Astrocyte (in vitro differentiated cells and primary cell): ENCODE measurements around the gene GHRL. TPM values are rescaled to one million over a fixed set of nuclear protein-coding genes. Genes with fewer than 3 reads are reported as not detected.

Source experiments
- DNase-seq: peaks from one replicate; pipeline ENCODE4 v3.0.0-alpha.2; 2010; ENCODE audit warnings: low read depth
- FAIRE-seq: peaks from 2 replicates; lab custom pipeline; 2011; peaks lifted over from hg19 to GRCh38; lab: Jason Lieb, UNC
- H2AFZ ChIP-seq: 2 replicates; pipeline ENCODE4 v1.6.0; 2012; ENCODE audit warnings: low read depth, low read length, inconsistent platforms
- H3K27ac ChIP-seq: 2 replicates; pipeline ENCODE4 v1.5.1; 2011; ENCODE audit warnings: low read depth, low read length, inconsistent platforms
- H3K27me3 ChIP-seq: 2 replicates; pipeline ENCODE4 v1.6.0; 2011; ENCODE audit warnings: low read length, inconsistent platforms; ENCODE audit not compliant: insufficient read depth
- H3K36me3 ChIP-seq: 2 replicates; pipeline ENCODE4 v1.5.1; 2011; ENCODE audit warnings: low read length, inconsistent platforms; ENCODE audit not compliant: insufficient read depth
- H3K4me1 ChIP-seq: 2 replicates; pipeline ENCODE4 v1.5.1; 2011; ENCODE audit warnings: low read length, inconsistent platforms; ENCODE audit not compliant: insufficient read depth
- H3K4me2 ChIP-seq: 2 replicates; pipeline ENCODE4 v1.6.0; 2012; ENCODE audit warnings: low read length, inconsistent platforms
- H3K4me3 ChIP-seq: 2 replicates; pipeline ENCODE4 v1.5.1; 2011; ENCODE audit warnings: low read depth, mild to moderate bottlenecking, low read length, inconsistent platforms; ENCODE audit not compliant: insufficient read depth
- H3K79me2 ChIP-seq: 2 replicates; pipeline ENCODE4 v1.6.0; 2012; ENCODE audit warnings: mild to moderate bottlenecking, low read length, inconsistent platforms; ENCODE audit not compliant: insufficient read depth
- H3K9ac ChIP-seq: 2 replicates; pipeline ENCODE4 v1.6.0; 2012; ENCODE audit warnings: mild to moderate bottlenecking, low read length, inconsistent platforms
- H3K9me3 ChIP-seq: 2 replicates; pipeline ENCODE4 v1.5.1; 2012; ENCODE audit warnings: low read depth, mild to moderate bottlenecking, low read length, inconsistent platforms; ENCODE audit not compliant: insufficient read depth
- H4K20me1 ChIP-seq: 2 replicates; pipeline ENCODE4 v1.6.0; 2012; ENCODE audit warnings: low read length, inconsistent platforms; ENCODE audit not compliant: insufficient read depth
- H3K27ac Mint-ChIP-seq: one replicate; pipeline ENCODE4 v1.8.0; 2021; ENCODE audit warnings: mild to moderate bottlenecking, mixed read lengths; ENCODE audit not compliant: unreplicated experiment
- H3K27me3 Mint-ChIP-seq: one replicate; pipeline ENCODE4 v1.8.0; 2021; ENCODE audit warnings: low read depth, mixed read lengths; ENCODE audit not compliant: unreplicated experiment
- H3K36me3 Mint-ChIP-seq: one replicate; pipeline ENCODE4 v1.8.0; 2021; ENCODE audit warnings: low read depth, mixed read lengths; ENCODE audit not compliant: unreplicated experiment
- H3K4me1 Mint-ChIP-seq: one replicate; pipeline ENCODE4 v1.8.0; 2021; ENCODE audit warnings: low read depth, mixed read lengths; ENCODE audit not compliant: unreplicated experiment
- H3K4me3 Mint-ChIP-seq: one replicate; pipeline ENCODE4 v1.8.0; 2021; ENCODE audit warnings: mild to moderate bottlenecking, moderate library complexity, mixed read lengths; ENCODE audit not compliant: unreplicated experiment
- H3K9me3 Mint-ChIP-seq: one replicate; pipeline ENCODE4 v1.8.0; 2021; ENCODE audit warnings: mild to moderate bottlenecking, mixed read lengths; ENCODE audit not compliant: unreplicated experiment
- CTCF ChIP-seq: IDR thresholded peaks from 2 replicates; pipeline ENCODE4 v1.5.1; 2011; ENCODE audit warnings: low read depth, mild to moderate bottlenecking, inconsistent platforms, low read length, moderate library complexity; ENCODE audit not compliant: insufficient read depth
- EZH2 ChIP-seq: IDR thresholded peaks from 2 replicates; pipeline ENCODE4 v1.6.1; 2012; ENCODE audit warnings: mild to moderate bottlenecking, low read length, inconsistent platforms; ENCODE audit not compliant: insufficient read depth
- total RNA-seq: library from RNA; stranded (reverse); gene quantifications from 2 replicates; pipeline ENCODE4 v1.2.1, GENCODE V29; 2021

GHRL gene
- total RNA-seq, 1 donor from 2014 or later: not detected

DNA sequence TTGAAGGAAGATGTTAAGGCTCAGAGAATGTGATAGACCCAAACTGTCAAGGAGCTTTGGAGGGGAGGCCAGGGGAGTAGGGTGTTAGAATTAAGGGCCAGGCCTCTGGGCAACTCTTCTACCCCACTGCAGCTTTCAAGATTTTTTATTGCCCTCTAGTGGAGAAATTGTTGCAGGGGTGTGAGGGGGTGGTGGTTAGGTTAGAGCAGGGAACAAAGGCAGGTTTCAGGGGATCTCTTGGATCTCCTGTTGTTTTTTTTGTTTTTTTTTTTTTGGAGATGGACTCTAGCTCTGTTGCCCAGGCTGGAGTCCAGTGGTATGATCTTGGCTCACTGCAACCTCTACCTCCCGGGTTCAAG is 29.6 kb upstream of the GHRL start:
- no peak overlapping the region for H2AFZ ChIP-seq
- H3K4me1 Mint-ChIP-seq: peaks cover 20% of the 10 kb centered on the region
- TF ChIP-seq CTCF: peak; percentile 15
- no peak for TF ChIP-seq EZH2
- DNase-seq (no peak), FAIRE-seq (no peak)
- H3K9me3 ChIP-seq: no peaks in the 10 kb centered on the region
- peaks cover 19% of the 10 kb centered on the region for H3K27me3 ChIP-seq
- H3K4me2 ChIP-seq: no peak overlapping the region
- H3K27me3 Mint-ChIP-seq: peaks cover 27% of the 10 kb centered on the region
- no peak overlapping the region for H3K4me3 Mint-ChIP-seq
- H3K9ac ChIP-seq: no peak overlapping the region
- H4K20me1 ChIP-seq: peaks cover 30% of the 10 kb centered on the region
- peaks cover 6% of the 10 kb centered on the region for H3K4me1 ChIP-seq
- H3K36me3 Mint-ChIP-seq: peaks cover 17% of the 10 kb centered on the region
- H3K9me3 Mint-ChIP-seq: no peaks in the 10 kb centered on the region
- peaks cover 36% of the 10 kb centered on the region for H3K79me2 ChIP-seq
- H3K4me3 ChIP-seq: no peak overlapping the region
- peaks cover 19% of the 10 kb centered on the region for H3K36me3 ChIP-seq
- H3K27ac Mint-ChIP-seq: no peak overlapping the region
- no peak overlapping the region for H3K27ac ChIP-seq

DNA sequence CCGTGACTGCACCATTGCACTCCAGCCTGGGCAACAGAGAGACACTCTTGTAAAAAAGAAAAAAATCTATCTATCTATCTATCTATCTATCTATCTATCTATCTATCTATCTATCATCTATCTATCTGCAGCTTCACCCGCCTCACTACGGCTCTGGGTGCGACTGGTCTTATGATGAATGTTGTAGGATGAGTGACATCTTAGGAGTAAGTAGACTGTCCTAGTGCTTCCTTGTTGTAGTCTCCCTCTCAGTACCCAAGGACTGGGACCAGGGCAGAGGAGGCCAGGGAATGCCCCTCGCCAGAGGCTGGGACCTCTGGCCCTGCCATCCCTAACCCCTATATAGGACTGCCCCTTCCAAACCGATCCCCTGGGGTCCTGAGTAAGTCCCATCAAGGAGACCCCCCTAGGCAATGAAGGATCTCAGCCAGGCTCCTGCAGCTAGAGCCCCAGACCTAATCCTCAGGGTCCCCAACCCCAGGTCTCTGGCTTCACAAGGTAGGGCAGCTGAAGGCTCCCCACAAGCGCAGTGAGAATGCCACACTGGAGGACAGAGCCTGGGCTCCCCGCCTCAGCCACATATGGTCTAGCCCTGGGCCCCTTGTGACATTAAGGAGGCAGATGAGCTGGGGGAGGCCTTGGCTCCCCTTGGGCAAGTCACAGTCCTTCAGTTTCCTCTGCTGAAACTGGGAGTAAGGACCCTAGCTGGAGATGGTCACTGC is 29.0 kb upstream of the GHRL start:
- H3K9me3 Mint-ChIP-seq: no peaks in the 10 kb centered on the region
- no peak for FAIRE-seq
- Histone ChIP-seq H4K20me1 (peaks cover 35% of the 10 kb centered on the region), H3K79me2 (peaks cover 42% of the 10 kb centered on the region), H3K9me3 (no peaks in the 10 kb centered on the region), H3K27ac (no peak overlapping the region), H3K4me1 (peaks cover 6% of the 10 kb centered on the region), H3K9ac (no peak overlapping the region), H3K4me3 (no peak overlapping the region), H3K36me3 (peaks cover 23% of the 10 kb centered on the region), H3K27me3 (peaks cover 14% of the 10 kb centered on the region), H3K4me2 (peak overlapping the region; percentile 93), H2AFZ (no peak overlapping the region)
- peaks cover 22% of the 10 kb centered on the region for H3K36me3 Mint-ChIP-seq
- peak overlapping the region; percentile 77 for H3K27ac Mint-ChIP-seq
- H3K4me3 Mint-ChIP-seq: peak overlapping the region; percentile 99
- TF ChIP-seq CTCF: no peak
- TF ChIP-seq EZH2: no peak
- H3K27me3 Mint-ChIP-seq: peaks cover 26% of the 10 kb centered on the region
- no peak for DNase-seq
- peaks cover 22% of the 10 kb centered on the region for H3K4me1 Mint-ChIP-seq

- peak overlapping the region; percentile 98 for H3K4me3 ChIP-seq
- Mint-ChIP-seq H3K4me1 (peaks cover 22% of the 10 kb centered on the region), H3K27ac (peak overlapping the region; percentile 99), H3K36me3 (peaks cover 22% of the 10 kb centered on the region), H3K9me3 (no peaks in the 10 kb centered on the region), H3K27me3 (peaks cover 16% of the 10 kb centered on the region), H3K4me3 (peak overlapping the region; percentile 99)
- H3K79me2 ChIP-seq: peaks cover 55% of the 10 kb centered on the region
- peak overlapping the region; percentile 61 for H2AFZ ChIP-seq
- H3K9ac ChIP-seq: peak overlapping the region; percentile 100
- H3K27me3 ChIP-seq: peaks cover under 1% of the 10 kb centered on the region
- no peak for DNase-seq
- peaks cover 35% of the 10 kb centered on the region for H3K36me3 ChIP-seq
- TF ChIP-seq EZH2 (no peak), CTCF (no peak)
- H3K27ac ChIP-seq: peak overlapping the region; percentile 98
- H3K4me2 ChIP-seq: peak overlapping the region; percentile 93
- H4K20me1 ChIP-seq: peaks cover 47% of the 10 kb centered on the region
- no peak for FAIRE-seq
- H3K9me3 ChIP-seq: no peaks in the 10 kb centered on the region
- H3K4me1 ChIP-seq: peaks cover 6% of the 10 kb centered on the region
These were observed 27.6 kb upstream of the GHRL start for GRCh38 chr3:10320320-10320677.
